Inflammatory macrophage treated with lipopolysaccharide for 1 hour (primary cell): Measurements from ENCODE around the gene DIRAS1.

Source experiments
- DNase-seq, 2 donors: peaks; one replicate each; pipeline ENCODE4 v3.0.0-alpha.2; 2020 to 2022

The DIRAS1 gene

DNA sequence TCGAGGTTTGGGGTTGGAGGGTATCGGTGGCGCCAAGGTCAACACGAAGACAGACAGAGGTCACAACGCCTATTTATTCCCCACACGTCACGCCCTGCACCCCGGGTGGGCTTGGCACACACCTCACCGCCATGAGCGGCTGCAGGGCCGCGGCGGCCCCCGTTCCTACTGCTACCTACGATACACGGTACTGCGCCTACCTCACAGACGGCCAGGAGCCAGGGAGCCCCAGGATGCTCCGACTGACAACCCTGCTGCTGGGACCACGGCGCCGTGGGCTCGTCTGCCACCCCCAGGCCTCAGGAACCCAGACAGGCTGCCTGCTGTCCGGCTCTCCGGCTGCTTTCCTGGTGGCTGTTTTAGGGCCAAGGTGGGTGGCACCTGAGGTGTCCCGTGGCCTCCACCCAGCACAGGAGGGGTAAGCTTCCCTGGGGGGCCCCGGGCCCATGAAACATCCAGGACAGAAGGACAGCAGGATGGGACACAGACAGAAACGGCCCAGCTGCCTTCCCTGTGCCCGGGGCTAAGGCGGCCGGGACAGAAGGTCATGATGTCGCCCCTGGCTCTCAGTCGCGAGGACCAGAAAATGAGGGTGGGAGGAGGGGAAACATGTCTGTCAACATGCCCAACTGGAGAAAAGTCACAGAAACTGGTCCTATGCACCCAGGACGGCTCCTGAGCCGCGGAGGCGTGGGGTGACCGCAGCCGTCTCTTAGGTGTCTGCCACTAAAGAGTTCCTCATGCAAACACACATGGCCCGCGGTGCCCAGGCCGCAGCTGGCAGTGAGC, 33.7 kb upstream of the DIRAS1 start:
- no peak for DNase-seq

- no peak for DNase-seq
Observed at GRCh38 chr19:2751438-2751830, 30.3 kb upstream of the DIRAS1 start.

DNA sequence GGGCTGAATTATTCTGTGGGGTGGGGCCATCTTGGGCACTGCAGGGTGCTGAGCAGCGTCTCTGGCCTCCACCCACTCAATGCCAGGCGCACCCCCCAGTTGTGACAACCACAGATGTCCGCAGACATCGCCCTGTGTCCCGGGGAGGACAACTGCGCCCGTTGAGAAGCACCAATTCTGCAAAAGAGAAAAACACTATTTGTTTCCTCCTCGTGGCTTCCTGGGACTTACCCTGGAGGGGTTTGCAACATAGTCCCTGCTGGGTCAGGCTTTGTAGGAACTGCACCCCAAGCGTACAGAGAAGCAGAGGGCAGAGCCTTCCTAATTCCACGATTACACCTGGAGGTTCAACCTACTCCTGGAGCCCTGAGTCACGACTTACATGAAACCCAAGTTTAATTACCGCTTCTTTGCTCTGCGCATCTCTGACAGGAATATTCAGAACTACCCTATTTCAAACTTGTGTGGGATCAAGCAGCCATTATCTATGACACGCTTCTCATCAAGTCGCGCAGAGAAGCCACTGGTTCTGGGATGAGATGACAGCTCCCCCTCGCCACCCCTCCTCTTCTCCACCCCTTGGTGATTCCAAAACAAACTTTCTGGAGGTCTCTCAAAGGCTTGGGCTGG, 29.8 kb upstream of the DIRAS1 start:
- DNase-seq, result peak; percentile 64 to 69

GRCh38 chr19:2747349-2747748, 26.2 kb upstream of the DIRAS1 start:
- no peak for DNase-seq

DNA sequence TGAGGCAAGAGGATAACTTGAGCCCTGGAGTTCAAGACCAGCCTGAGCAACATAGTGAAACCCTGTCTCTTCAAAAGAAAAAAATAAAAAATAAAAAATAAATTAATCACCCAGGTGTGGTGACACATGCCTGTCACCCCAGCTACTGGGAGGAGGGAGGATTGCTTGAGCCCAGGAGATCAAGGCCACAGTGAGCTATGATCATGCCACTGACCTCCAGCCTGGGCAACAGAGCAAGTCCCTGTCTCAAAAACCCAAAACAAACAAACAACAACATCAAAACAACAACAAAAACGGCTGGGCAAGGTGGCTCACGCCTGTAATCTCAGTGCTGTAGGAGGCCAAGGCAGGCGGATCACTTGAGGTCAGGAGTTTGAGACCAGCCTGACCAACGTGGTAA, 22.9 kb upstream of the DIRAS1 start:
- DNase-seq, result no peak

DNA sequence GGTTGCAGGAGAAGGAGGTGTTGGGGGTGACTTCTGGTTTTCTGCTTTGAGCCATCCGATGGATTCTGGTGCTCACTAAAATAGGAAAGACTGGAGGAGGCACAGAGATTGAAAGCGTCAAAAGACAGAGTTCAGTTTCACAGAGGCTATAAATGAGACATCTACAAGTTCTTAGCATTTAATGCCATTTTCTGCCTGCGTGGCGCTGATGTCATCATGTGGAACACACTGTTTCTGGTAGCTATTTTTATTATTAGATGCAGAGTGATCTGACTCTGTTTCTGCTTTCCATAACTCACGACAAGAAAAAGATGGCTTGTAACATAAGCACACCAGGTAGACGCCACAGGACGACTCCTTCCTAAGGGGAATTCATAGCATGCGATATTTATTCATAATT, 21.9 kb upstream of the DIRAS1 start:
- DNase-seq, result no peak

- no peak for DNase-seq
Observed at GRCh38 chr19:2740314-2740656, 19.1 kb upstream of the DIRAS1 start.

DNA sequence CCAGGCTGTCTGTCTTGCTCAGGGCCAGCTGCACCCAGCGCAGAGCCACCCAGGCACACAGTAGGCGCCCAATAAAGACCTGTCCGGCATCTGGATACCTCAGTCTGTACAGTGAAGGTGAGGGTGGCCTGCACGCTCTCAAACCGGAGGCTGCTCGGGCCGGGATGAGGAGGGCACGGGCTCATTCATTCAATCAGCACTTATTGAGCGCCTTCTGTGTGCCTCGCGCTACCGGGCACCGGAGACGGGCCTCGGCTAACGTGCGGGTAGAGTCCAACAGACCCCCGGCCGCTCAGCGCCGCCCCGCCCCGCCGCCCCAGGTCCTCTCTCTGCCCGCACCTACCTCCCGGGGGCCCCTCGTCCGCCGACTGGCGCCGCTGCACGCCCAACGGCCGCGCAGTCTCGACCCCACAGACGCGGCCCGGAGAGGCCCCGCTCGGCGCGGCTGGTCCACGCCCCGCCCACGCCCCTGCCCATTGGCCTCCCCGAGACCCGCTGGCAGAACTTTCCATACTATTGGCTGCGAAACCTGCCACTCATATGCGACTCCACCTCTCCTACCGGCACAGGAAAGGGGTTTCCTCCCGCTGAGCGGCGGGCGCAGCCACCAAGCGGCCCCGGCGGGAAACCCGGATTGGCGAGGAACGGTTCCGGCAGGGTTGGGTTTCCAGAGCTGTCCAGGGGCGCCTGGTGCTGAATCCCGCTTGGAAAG, 18.6 kb upstream of the DIRAS1 start, which contains the start of gene SLC39A3:
Gene SLC39A3 (minus strand): TSS at position 416 of the 712 bp plus-strand sequence. CDS start 2,760 bp downstream, outside the sequence.
- peak; percentile 96 to 100 for DNase-seq

DNA sequence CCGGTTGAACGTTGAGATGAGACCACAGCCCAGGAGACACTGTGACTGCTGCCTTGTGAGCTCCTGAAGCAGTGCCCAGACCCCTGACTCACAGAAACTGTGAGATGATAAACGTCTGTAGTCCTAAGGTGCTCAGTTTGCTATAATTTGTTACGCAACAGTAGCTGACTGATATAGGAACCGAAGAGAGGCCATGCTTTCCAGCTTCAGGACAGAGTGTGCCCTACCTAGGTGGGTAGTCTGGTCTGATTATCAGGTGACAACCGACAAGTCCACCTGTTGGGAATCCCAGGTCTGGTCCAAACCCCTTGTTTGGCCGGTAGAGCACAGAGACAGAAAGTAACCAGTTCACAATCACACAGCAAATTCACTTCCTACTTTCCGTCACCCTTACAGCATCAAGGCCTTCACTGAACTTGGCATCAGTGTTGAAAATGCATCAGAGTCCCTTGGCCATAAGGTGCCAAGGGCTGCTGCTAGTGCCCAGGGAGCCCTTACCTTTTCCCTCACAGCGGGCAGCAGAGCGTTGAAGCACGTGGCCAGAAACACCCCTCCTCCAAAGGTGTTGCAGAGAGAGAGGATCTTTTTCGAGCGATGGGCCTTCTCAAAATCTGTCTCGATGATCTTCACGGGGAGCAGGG, 15.5 kb upstream of the DIRAS1 start:
- DNase-seq, result no peak

DNA sequence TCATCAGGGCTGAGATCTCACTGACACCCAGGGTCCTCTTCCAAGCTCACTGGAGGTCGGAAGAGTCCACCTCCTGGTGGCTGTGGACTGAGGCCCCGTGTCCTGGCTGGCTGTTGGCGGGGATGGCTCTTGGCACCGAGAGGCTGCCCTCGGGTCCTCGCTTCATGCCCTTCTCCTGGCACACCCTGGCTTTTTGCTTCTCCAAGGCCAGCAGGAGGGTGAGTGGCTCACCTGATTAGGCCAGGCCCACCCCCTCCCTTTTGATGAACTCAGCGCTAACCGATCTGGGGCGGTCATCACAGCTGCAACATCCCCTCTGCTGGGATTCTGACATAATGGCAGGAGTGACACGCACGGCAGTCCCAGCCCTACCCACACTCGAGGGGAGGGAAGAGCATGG, 14.2 kb upstream of the DIRAS1 start:
- DNase-seq, result no peak

DNA sequence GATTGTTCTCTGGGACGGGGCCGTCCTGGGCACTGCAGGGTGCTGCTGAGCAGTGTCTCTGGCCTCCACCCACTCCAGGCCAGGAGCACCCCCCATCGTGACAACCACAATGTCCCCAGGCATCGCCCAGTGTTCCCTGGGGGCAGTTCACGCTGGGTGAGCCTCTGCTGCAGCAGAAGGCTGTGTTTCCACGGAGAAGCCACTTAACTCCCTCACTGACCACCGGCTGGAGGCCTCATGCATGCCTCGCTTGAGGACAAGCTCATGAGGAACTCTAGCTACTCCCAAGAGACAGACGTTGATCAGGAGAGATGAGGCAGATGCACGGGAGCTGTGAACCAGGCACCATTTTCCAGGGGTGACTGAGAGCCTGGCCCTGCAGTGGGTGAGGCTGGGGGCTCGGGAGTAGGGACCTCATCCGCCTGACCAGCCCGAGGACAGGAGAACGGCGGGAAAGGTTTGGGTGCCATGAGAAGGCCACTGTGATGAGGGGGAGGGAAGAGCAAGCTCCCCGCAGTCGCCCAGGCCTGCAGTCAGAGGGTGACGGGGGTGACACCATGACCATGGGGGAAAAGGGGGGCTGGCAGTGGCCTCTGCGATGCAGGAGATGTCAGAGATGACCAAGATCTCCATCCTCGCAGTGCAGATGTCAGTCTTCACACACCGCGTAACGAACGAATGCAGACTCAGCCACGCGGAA, 13.6 kb upstream of the DIRAS1 start:
- no peak for DNase-seq

DNA sequence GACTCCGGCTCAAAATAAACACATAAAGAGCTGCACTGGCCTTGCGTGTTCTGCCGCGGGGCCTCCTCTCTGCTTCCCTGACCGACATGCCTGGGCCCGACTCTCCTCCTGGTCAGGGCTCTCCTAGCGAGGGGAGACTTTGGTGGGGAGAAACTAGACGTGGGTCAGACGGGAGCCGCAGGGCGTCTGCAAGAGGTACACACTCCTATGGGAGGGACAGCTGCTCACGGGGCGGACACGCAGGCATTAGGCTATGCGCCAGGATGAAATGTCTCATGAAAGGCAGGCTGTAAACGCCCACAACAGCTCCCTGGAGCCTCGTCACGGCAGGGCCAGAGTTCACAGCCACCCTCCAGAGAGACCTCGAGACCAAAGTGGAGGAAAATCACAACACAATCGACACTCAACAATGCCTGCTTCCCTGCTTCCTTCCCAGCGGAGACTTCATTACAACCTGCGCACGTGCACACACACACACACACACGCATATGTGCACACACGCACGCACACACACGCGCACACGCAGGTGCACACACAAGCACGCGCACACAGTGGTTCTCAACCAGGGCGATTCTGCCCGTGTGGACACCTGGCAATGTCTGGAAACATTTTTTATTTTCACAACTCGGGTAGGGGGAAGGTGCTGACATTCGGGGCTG, 12.9 kb upstream of the DIRAS1 start:
- no peak for DNase-seq

DNA sequence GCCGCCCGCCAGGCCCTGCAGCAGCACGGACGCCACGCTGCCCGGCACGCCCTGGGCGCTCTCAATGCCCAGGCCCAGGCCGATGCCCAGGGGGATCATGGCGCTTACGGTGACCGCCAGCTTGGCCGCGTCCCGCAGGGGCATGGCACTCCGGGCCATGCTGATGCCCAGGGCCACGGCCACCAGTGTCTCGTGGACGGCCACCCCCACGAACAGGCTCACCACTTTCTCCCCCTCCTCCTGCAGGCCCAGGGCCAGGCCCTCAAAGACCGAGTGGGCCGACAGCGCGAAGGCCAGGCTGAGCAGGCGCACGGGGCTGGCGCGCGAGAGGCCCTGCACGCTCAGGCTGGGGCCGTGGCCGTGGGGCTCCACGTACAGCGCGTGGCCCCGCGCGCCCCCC, 11.7 kb upstream of the DIRAS1 start:
- no peak for DNase-seq

GRCh38 chr19:2732157-2732725, 11.1 kb upstream of the DIRAS1 start:
- DNase-seq, result no peak

- no peak for DNase-seq
Observed at GRCh38 chr19:2731181-2731995, 10.2 kb upstream of the DIRAS1 start.

DNA sequence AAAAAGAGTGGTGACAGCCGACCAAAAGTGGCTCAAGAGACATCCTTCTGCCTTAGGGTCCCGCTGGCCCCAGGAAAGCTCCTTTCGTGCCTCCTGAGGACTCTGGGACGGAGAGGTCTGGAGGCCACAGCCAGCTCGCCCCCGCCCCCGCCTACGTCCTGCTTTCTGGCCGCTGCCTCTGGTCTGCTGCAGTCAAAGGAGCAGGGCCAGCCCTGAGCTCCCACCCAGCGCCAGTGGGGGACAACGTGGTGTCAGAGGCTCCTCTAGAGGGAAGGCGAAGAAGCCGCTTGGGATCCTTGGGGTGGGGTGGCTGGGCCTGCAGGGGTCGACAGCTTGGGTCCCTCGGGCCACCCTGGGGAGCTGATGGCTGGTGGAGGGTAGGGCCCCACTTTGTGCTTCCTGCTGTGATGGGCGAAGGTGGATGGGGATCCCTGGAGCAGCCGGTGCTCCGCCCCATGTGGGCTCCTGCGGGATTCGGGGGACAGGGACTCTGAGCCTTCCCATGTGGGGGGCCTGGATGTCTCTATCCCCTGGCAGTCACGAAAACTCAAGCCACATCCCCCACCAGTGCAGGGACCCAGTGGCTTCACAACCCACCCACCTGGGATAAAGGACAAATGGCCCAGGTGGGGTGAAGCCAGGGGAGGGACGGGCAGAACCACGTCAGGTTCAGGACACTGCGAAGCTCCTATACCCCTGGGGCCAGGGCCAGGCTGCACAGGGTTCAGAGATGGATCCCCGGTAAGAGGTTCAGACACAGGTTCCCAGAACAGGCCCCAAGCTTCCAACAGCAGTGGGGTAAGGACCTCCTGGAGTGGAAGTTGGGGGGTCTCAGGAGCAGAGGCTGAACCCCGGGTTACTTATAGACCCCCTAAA, 9.0 kb upstream of the DIRAS1 start:
- DNase-seq, result no peak

- DNase-seq, result no peak
Observed at GRCh38 chr19:2728783-2729387, 7.7 kb upstream of the DIRAS1 start.

GRCh38 chr19:2727640-2727944, 6.4 kb upstream of the DIRAS1 start:
- DNase-seq, result no peak

GRCh38 chr19:2726904-2727639, 5.9 kb upstream of the DIRAS1 start:
- no peak for DNase-seq
